K562 (cell line): ENCODE data around the gene PIK3AP1. TPM values are rescaled to one million over a fixed set of nuclear protein-coding genes. Genes with fewer than 3 reads are reported as not detected.

Experiments used
- AFF1 ChIP-seq, 2 experiments: fragments of 450-650 bp; IDR thresholded peaks; 2 replicates each; pipeline ENCODE4 v1.6.1; 2018; ENCODE audit warnings: mild to moderate bottlenecking in 2 of 2, low read depth in 1 of 2; ENCODE audit not compliant: partially characterized antibody in 2 of 2
- BCOR ChIP-seq: fragments of 450-650 bp; IDR thresholded peaks from 2 replicates; pipeline ENCODE4 v1.6.1; 2016
- CLOCK ChIP-seq: fragments of 250-450 bp; sonication (Bioruptor Pico); IDR thresholded peaks from 2 replicates; pipeline ENCODE4 v1.4.0; 2020; ENCODE audit warnings: mild to moderate bottlenecking, moderate library complexity, borderline replicate concordance
- DEAF1 ChIP-seq: fragments of 450-650 bp; formaldehyde crosslinking; IDR thresholded peaks from 2 replicates; pipeline ENCODE4 v1.4.0; 2020; ENCODE audit warnings: mild to moderate bottlenecking, moderate library complexity
- DIDO1 ChIP-seq: fragments of 450-650 bp; IDR thresholded peaks from 2 replicates; pipeline ENCODE4 v1.6.1; 2016; ENCODE audit warnings: low read depth, missing biosample characterization, missing genetic modification characterization
- HMGN3 ChIP-seq: IDR thresholded peaks from 2 replicates; pipeline ENCODE4 v1.6.1; 2011; ENCODE audit warnings: borderline replicate concordance, low read depth, mild to moderate bottlenecking, mixed read lengths, low read length; ENCODE audit not compliant: insufficient read length; ENCODE audit errors: extremely low read depth
- ILF3 ChIP-seq: fragments of 450-650 bp; IDR thresholded peaks from 2 replicates; pipeline ENCODE4 v1.6.1; 2018; ENCODE audit warnings: antibody characterized with exemption, mild to moderate bottlenecking, moderate library complexity, borderline replicate concordance
- KDM1A ChIP-seq, 2 experiments: fragments of 450-650 bp; IDR thresholded peaks; 2 replicates each; pipeline ENCODE4 v1.6.1; 2016; ENCODE audit warnings: mild to moderate bottlenecking in 2 of 2
- MAX ChIP-seq: sonication (generic); formaldehyde crosslinking; IDR thresholded peaks from 2 replicates; pipeline ENCODE4 v1.9.0; 2022; ENCODE audit warnings: mild to moderate bottlenecking, missing genetic modification reagents
- MYNN ChIP-seq, 2 experiments: sonication (generic); formaldehyde crosslinking in 1 of 2; IDR thresholded peaks; 2 replicates each; pipeline versions ENCODE4 v1.5.0 to v1.6.1; 2016 to 2020; ENCODE audit warnings: antibody characterized with exemption in 1 of 2, missing genetic modification reagents in 1 of 2
- NFXL1 ChIP-seq: fragments of 450-650 bp; formaldehyde crosslinking; IDR thresholded peaks from 2 replicates; pipeline ENCODE4 v1.4.0; 2021; ENCODE audit warnings: mild to moderate bottlenecking
- PHF20 ChIP-seq: fragments of 450-650 bp; IDR thresholded peaks from 2 replicates; pipeline ENCODE4 v1.6.1; 2018; ENCODE audit not compliant: partially characterized antibody
- RAD21 ChIP-seq, 2 experiments: fragments of 250-450 bp in 1 of 2; fragments of 450-650 bp in 1 of 2; sonication (Bioruptor Pico) in 1 of 2; formaldehyde crosslinking in 1 of 2; IDR thresholded peaks in 1 of 2; conservative IDR thresholded peaks in 1 of 2; 2 replicates each; pipeline versions ENCODE4 v1.4.0 to v1.8.0; 2020 to 2022; ENCODE audit warnings: mild to moderate bottlenecking in 2 of 2, moderate library complexity in 1 of 2
- RFX7 ChIP-seq: fragments of 250-450 bp; sonication (Bioruptor Pico); IDR thresholded peaks from 2 replicates; pipeline ENCODE4 v1.5.1; 2021; ENCODE audit warnings: mild to moderate bottlenecking
- SOX6 ChIP-seq: fragments of 450-650 bp; IDR thresholded peaks from 2 replicates; pipeline ENCODE4 v1.6.1; 2014; ENCODE audit warnings: mild to moderate bottlenecking
- TEAD1 ChIP-seq, 2 experiments: fragments of 450-650 bp in 1 of 2; sonication (generic) in 1 of 2; formaldehyde crosslinking; IDR thresholded peaks; 2 replicates each; pipeline versions ENCODE4 v1.4.0 to v1.8.0; 2020 to 2022; ENCODE audit warnings: mild to moderate bottlenecking in 2 of 2, missing genetic modification reagents in 1 of 2
- YBX1 ChIP-seq: fragments of 450-650 bp; IDR thresholded peaks from 2 replicates; pipeline ENCODE4 v1.7.1; 2016; ENCODE audit warnings: mild to moderate bottlenecking
- ZBTB34 ChIP-seq: fragments of 250-450 bp; sonication (Bioruptor Pico); IDR thresholded peaks from 2 replicates; pipeline ENCODE4 v1.8.0; 2021; ENCODE audit warnings: mild to moderate bottlenecking, moderate library complexity
- polyA plus RNA-seq, 8 experiments: library from polyadenylated mRNA; depleted of rRNA in 4 of 8; stranded (reverse) in 5 of 8; unstranded in 3 of 8; fragments of >200 nt; fragmentation: Nextera tagmentation in 2 of 8; fragmentation: Illumina TruSeq in 1 of 8; extraction: Ambion mirVana in 2 of 8; extraction: Trizol in 1 of 8; gene quantifications; 2 replicates each; pipeline versions ENCODE4 v1.2.1 to v1.2.3, GENCODE V29; 2011 to 2014; ENCODE audit warnings: inconsistent platforms in 1 of 8, missing spikeins in 1 of 8
- total RNA-seq, 7 experiments: library from RNA; depleted of rRNA in 6 of 7; stranded (reverse); fragments of >200 nt in 6 of 7; fragmentation: Illumina TruSeq in 2 of 7; extraction: Trizol in 2 of 7; gene quantifications; 2 replicates each; pipeline versions ENCODE4 v1.2.1 to v1.2.3, GENCODE V29; 2011 to 2021; ENCODE audit warnings: low replicate concordance in 1 of 7

The PIK3AP1 gene
- total and polyA plus RNA-seq, 9 of the 15 experiments (the other 6 are each of a cell fraction or from before 2014, with no cell fraction given), result 0.20 to 2.4 (median 1.4) TPM

- TF ChIP-seq MYNN (IDR thresholded peaks at IDR 0.05) (no peak), MYNN (CRISPR knock-in tag; IDR thresholded peaks at IDR 0.05) (no peak), BCOR (no peak), SOX6 (no peak), RFX7 (CRISPR knock-in tag) (no peak), MAX (no peak), RAD21 (CRISPR knock-in tag; conservative IDR thresholded peaks at IDR 0.05 in 1 of 2, IDR thresholded peaks at IDR 0.05 in 1 of 2) (peak; percentile 58 to 73), TEAD1 (CRISPR knock-in tag; IDR thresholded peaks at IDR 0.05) (no peak), YBX1 (no peak), DEAF1 (CRISPR knock-in tag) (peak; percentile 17; the same call in 1 of the 2 replicates), ILF3 (no peak), NFXL1 (CRISPR knock-in tag) (no peak), DIDO1 (tag) (no peak), AFF1 (IDR thresholded peaks at IDR 0.05; ENCODE audit: low read depth in 1 of 2, partially characterized antibody in 2 of 2) (no peak), KDM1A (IDR thresholded peaks at IDR 0.05) (no peak), CLOCK (CRISPR knock-in tag) (no peak), HMGN3 (no peak), ZBTB34 (CRISPR knock-in tag) (no peak), PHF20 (no peak)
These were observed 23.8 kb upstream of the PIK3AP1 start (continued) for GRCh38 chr10:96743988-96744585.
